BJ (cell line): Measurements from ENCODE around the gene IGFALS. TPM values are rescaled to one million over a fixed set of nuclear protein-coding genes. Genes with fewer than 3 reads are reported as not detected.

Source experiments
- CTCF ChIA-PET: fragments of 350-600 bp; formaldehyde crosslinking; extraction: SDS; loops from one replicate; lab custom pipeline; 2021; ENCODE audit warnings: antibody characterized with exemption, inconsistent platforms; lab: Yijun Ruan, JAX
- POLR2A ChIA-PET: fragments of 300-600 bp; sonication (Branson Sonifier 250); formaldehyde crosslinking; extraction: SDS; loops from one replicate; lab custom pipeline; 2021; ENCODE audit warnings: antibody characterized with exemption; lab: Charles Lee
- DNase-seq: peaks from one replicate; pipeline ENCODE4 v3.0.0-alpha.2; 2011; ENCODE audit warnings: low read depth
- H3K27me3 ChIP-seq: 2 replicates; pipeline ENCODE4 v1.6.0; 2011; ENCODE audit warnings: low read length; ENCODE audit not compliant: control insufficient read depth, insufficient read depth
- H3K36me3 ChIP-seq: 2 replicates; pipeline ENCODE4 v1.5.1; 2011; ENCODE audit warnings: low read length; ENCODE audit not compliant: control insufficient read depth, insufficient read depth
- H3K4me3 ChIP-seq: 2 replicates; pipeline ENCODE4 v1.5.1; 2011; ENCODE audit warnings: low read depth, mild to moderate bottlenecking, control low read depth, low read length
- CTCF ChIP-seq: IDR thresholded peaks from 2 replicates; pipeline ENCODE4 v1.5.1; 2011; ENCODE audit warnings: low read depth, mild to moderate bottlenecking, control low read depth, inconsistent platforms, low read length, moderate library complexity; ENCODE audit not compliant: insufficient read depth
- polyA plus RNA-seq: library from polyadenylated mRNA; depleted of rRNA; stranded (reverse); fragments of >200 nt; gene quantifications from 2 replicates; pipeline ENCODE4 v1.2.3, GENCODE V29; 2011

IGFALS gene
- polyA plus RNA-seq, 1 experiment, result not detected

GRCh38 chr16:1779741-1780676 lies 13.5 kb downstream of the IGFALS start:
- ChIA-PET CTCF (no interaction called here), POLR2A (no interaction called here)
- Histone ChIP-seq H3K4me3 (no peak overlapping the region), H3K27me3 (no peaks in the 10 kb centered on the region), H3K36me3 (peaks cover 31% of the 10 kb centered on the region)
- TF ChIP-seq CTCF, result no peak
- DNase-seq, result no peak

- Histone ChIP-seq H3K4me3 (no peak overlapping the region), H3K27me3 (no peaks in the 10 kb centered on the region), H3K36me3 (peaks cover 30% of the 10 kb centered on the region)
- ChIA-PET POLR2A (no interaction called here), CTCF (no interaction called here)
- DNase-seq, result no peak
- no peak for TF ChIP-seq CTCF
Measured at GRCh38 chr16:1779234-1779701, 14.2 kb downstream of the IGFALS start.

- Histone ChIP-seq H3K4me3 (no peak overlapping the region), H3K36me3 (peaks cover 30% of the 10 kb centered on the region), H3K27me3 (no peaks in the 10 kb centered on the region)
- no peak for DNase-seq
- CTCF ChIA-PET, result no interaction called here
- TF ChIP-seq CTCF, result no peak
- POLR2A ChIA-PET, result no interaction called here
Measured at GRCh38 chr16:1778200-1779179, 15.0 kb downstream of the IGFALS start.

- Histone ChIP-seq H3K36me3 (peaks cover 30% of the 10 kb centered on the region), H3K4me3 (no peak overlapping the region), H3K27me3 (no peaks in the 10 kb centered on the region)
- no peak for TF ChIP-seq CTCF
- ChIA-PET CTCF (no interaction called here), POLR2A (no interaction called here)
- DNase-seq, result no peak
Measured at GRCh38 chr16:1777375-1778199, 15.9 kb downstream of the IGFALS start.
